CD8-positive, alpha-beta memory T cell (primary cell): ENCODE measurements around the gene ESR1. TPM values are rescaled to one million over a fixed set of nuclear protein-coding genes. Genes with fewer than 3 reads are reported as not detected.
A peak's percentile ranks its signal among the peaks of the same experiment; 100 is the strongest.

Experiments used
- CTCF ChIA-PET: fragments of 350-600 bp; sonication (Branson Sonifier 250); formaldehyde crosslinking; loops from one replicate; lab custom pipeline; 2021; ENCODE audit warnings: antibody characterized with exemption; lab: Charles Lee
- POLR2A ChIA-PET: fragments of 350-600 bp; sonication (Branson Sonifier 250); formaldehyde crosslinking; loops from one replicate; lab custom pipeline; 2021; ENCODE audit warnings: antibody characterized with exemption; lab: Charles Lee
- DNase-seq, 5 donors: peaks; one replicate each; pipeline versions ENCODE4 v3.0.0 to v3.0.0-alpha.2; 2020 to 2022; ENCODE audit warnings: mixed read lengths in 1 of 5
- H3K27ac ChIP-seq: one replicate; pipeline ENCODE4 v1.7.0; 2013; ENCODE audit warnings: low read depth, mild to moderate bottlenecking, low read length, moderate library complexity
- H3K27me3 ChIP-seq: 2 replicates; pipeline ENCODE4 v1.7.0; 2013; ENCODE audit warnings: low read length, mild to moderate bottlenecking; ENCODE audit not compliant: insufficient read depth, poor library complexity, severe bottlenecking
- H3K36me3 ChIP-seq: 2 replicates; pipeline ENCODE4 v1.7.0; 2013; ENCODE audit warnings: mild to moderate bottlenecking, low read length, moderate library complexity; ENCODE audit not compliant: insufficient read depth
- H3K4me1 ChIP-seq: 2 replicates; pipeline ENCODE4 v1.7.0; 2013; ENCODE audit warnings: mild to moderate bottlenecking, low read length, moderate library complexity; ENCODE audit not compliant: insufficient read depth
- H3K4me3 ChIP-seq: 2 replicates; pipeline ENCODE4 v1.7.0; 2013; ENCODE audit warnings: mild to moderate bottlenecking, low read length
- H3K9me3 ChIP-seq: 2 replicates; pipeline ENCODE4 v1.7.0; 2013; ENCODE audit warnings: mild to moderate bottlenecking, low read length
- H3K27ac Mint-ChIP-seq, 8 donors: one replicate each; pipeline ENCODE4 v1.8.0; 2020 to 2021; ENCODE audit warnings: mixed read lengths in 8 of 8, mild to moderate bottlenecking in 6 of 8, inconsistent platforms in 3 of 8, moderate library complexity in 3 of 8
- H3K27me3 Mint-ChIP-seq, 2 donors: one replicate each; pipeline ENCODE4 v1.8.0; 2020 to 2021; ENCODE audit warnings: mixed read lengths in 2 of 2, mild to moderate bottlenecking in 1 of 2, moderate library complexity in 1 of 2
- H3K36me3 Mint-ChIP-seq, 3 donors: one replicate each; pipeline ENCODE4 v1.8.0; 2020 to 2021; ENCODE audit warnings: mixed read lengths in 3 of 3, inconsistent platforms in 1 of 3, mild to moderate bottlenecking in 1 of 3
- H3K4me1 Mint-ChIP-seq, 3 donors: one replicate each; pipeline ENCODE4 v1.8.0; 2020 to 2021; ENCODE audit warnings: mixed read lengths in 3 of 3, inconsistent platforms in 1 of 3, mild to moderate bottlenecking in 1 of 3
- H3K4me3 Mint-ChIP-seq, 7 donors: one replicate each; pipeline ENCODE4 v1.8.0; 2020 to 2021; ENCODE audit warnings: mixed read lengths in 7 of 7, mild to moderate bottlenecking in 6 of 7, moderate library complexity in 4 of 7, inconsistent platforms in 2 of 7
- H3K9me3 Mint-ChIP-seq, 5 donors: one replicate each; pipeline ENCODE4 v1.8.0; 2020 to 2022; ENCODE audit warnings: mixed read lengths in 5 of 5, mild to moderate bottlenecking in 3 of 5, moderate library complexity in 2 of 5, inconsistent platforms in 1 of 5
- polyA plus RNA-seq: library from polyadenylated mRNA; unstranded; fragments of 300-500 nt; fragmentation: Illumina TruSeq; gene quantifications from one replicate; pipeline ENCODE4 v1.2.3, GENCODE V29; 2021
- total RNA-seq, 2 experiments: library from RNA; stranded (reverse); gene quantifications; one replicate each; pipeline ENCODE4 v1.2.3, GENCODE V29; 2021

The ESR1 gene
- total and polyA plus RNA-seq, 3 experiments from 2014 or later = 0.15 to 1.2 TPM; not detected in 1

DNA sequence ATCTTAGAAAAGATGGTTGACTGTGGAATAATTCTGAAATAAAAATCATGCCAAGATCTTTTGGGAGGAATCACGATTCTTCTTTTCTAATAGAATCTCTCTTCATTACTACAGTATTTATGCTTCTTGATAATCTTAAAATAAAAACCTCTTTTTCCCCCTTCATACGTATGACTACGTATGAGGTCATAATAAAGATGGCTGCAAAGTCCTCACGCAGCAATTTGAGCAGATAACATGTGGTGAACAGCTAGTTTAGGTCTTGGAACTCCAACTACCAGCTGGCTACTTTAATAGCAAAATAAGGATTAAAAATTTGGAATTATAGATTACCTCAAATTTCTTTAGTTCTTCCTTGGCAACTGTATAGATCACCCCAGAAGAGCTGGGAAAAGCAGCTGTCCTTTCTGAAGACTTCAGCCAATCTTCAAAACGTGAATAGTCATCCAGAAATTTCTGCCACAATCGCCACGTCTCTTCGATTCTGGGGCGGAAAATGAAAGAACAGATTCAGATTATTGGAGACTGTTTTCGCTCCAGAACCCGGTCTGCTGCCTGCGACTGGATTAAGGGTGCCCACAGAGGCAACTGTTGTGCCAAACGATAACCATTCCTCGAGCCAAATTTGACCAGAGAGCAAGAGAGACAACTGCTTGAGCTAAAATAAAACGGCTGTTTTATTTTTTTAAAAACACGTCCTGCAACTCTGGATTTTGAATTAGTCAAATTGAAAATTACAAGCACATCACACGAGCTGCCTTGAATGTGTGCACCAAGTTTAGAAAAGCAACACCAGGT, 347.3 kb downstream of the ESR1 start:
- H3K9me3 Mint-ChIP-seq = no peaks in the 10 kb centered on the region
- Histone ChIP-seq H3K4me1 (no peaks in the 10 kb centered on the region), H3K9me3 (no peaks in the 10 kb centered on the region), H3K36me3 (peaks cover 58% of the 10 kb centered on the region), H3K4me3 (no peak overlapping the region), H3K27me3 (no peaks in the 10 kb centered on the region), H3K27ac (no peak overlapping the region)
- POLR2A ChIA-PET = no interaction called here
- no peak overlapping the region for H3K4me3 Mint-ChIP-seq
- CTCF ChIA-PET = interaction anchor here (0.9 to 1.6 kb wide), 4 partner anchors 12 to 52 kb away, joined by 3 read pairs; no protein-coding TSS in a partner anchor
- H3K36me3 Mint-ChIP-seq = peaks cover 8 to 87% (median 28%) of the 10 kb centered on the region in 3 donors
- H3K4me1 Mint-ChIP-seq = peaks cover 0 to 5% (median 5%) of the 10 kb centered on the region in 3 donors
- DNase-seq = no peak
- no peaks in the 10 kb centered on the region for H3K27me3 Mint-ChIP-seq
- H3K27ac Mint-ChIP-seq = peak overlapping the region in 2 of 8 donors; percentile 7 to 23

DNA sequence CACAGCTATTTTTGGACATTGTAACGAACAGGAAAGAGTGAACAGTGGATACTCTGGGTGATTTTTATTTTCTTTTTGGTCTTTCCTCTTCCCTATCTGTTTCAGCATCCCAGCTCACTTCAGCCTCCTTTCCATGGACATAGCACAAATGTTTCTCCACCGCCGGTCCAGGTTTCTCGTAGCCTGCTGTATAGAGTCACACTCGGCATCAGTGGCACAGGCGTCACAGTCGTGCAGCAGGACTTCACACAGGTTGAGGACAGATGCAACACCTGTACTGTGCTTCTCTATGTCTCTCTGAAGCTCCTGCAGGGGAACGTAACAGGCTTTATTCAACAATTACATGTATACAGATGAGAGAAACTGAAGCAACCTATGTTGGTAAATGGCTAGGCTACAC, 348.3 kb downstream of the ESR1 start:
- Histone ChIP-seq H3K4me3 (no peak overlapping the region), H3K4me1 (no peaks in the 10 kb centered on the region), H3K9me3 (no peaks in the 10 kb centered on the region), H3K27ac (no peak overlapping the region), H3K27me3 (no peaks in the 10 kb centered on the region), H3K36me3 (peaks cover 48% of the 10 kb centered on the region)
- Mint-ChIP-seq H3K36me3 (peaks cover 8 to 84% (median 22%) of the 10 kb centered on the region in 3 donors), H3K9me3 (no peaks in the 10 kb centered on the region), H3K27ac (peak overlapping the region in 5 of 8 donors; percentile 15 to 90 (median 49)), H3K4me1 (peaks cover 6 to 12% (median 7%) of the 10 kb centered on the region in 3 donors), H3K27me3 (no peaks in the 10 kb centered on the region), H3K4me3 (no peak overlapping the region)
- no peak for DNase-seq
- ChIA-PET CTCF (interaction anchor here (0.6 to 1.6 kb wide), 3 partner anchors 24 to 51 kb away, joined by 3 read pairs; no protein-coding TSS in a partner anchor), POLR2A (no interaction called here)

- no peaks in the 10 kb centered on the region for H3K27me3 ChIP-seq
- Mint-ChIP-seq H3K4me3 (no peak overlapping the region), H3K4me1 (peaks cover 16 to 33% (median 32%) of the 10 kb centered on the region in 3 donors), H3K27me3 (no peaks in the 10 kb centered on the region), H3K27ac (peak overlapping the region in 7 of 8 donors; percentile 3 to 87 (median 56)), H3K36me3 (peaks cover 13 to 80% (median 25%) of the 10 kb centered on the region in 3 donors), H3K9me3 (no peaks in the 10 kb centered on the region)
- H3K4me3 ChIP-seq = no peak overlapping the region
- H3K4me1 ChIP-seq = no peaks in the 10 kb centered on the region
- H3K9me3 ChIP-seq = no peaks in the 10 kb centered on the region
- ChIA-PET POLR2A (no interaction called here), CTCF (no interaction called here)
- H3K27ac ChIP-seq = no peak overlapping the region
- H3K36me3 ChIP-seq = peaks cover 39% of the 10 kb centered on the region
- no peak for DNase-seq
Measured at GRCh38 chr6:152160346-152160745, 352.9 kb downstream of the ESR1 start.

DNA sequence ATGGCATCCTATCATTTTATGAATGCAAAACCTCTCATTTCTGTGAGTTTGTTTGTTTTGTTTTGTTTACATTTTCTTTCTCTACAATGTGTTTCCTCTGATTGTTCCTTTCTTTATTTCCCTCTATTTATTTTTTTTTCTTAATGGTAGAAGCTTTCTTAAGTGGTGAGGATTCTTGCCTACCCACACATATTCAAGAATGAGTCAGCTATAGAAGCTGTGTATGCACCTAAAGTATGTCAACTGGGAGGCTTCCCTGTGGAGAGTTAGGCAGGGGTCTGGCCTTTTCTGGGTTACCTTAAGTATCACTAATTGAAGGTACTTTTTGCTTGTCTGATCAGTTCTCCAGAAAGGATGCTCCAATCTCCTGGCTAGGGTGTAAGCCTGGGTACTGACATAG, 354.0 kb downstream of the ESR1 start:
- Mint-ChIP-seq H3K9me3 (no peaks in the 10 kb centered on the region), H3K4me3 (no peak overlapping the region), H3K27me3 (no peaks in the 10 kb centered on the region), H3K36me3 (peaks cover 5 to 79% (median 24%) of the 10 kb centered on the region in 3 donors), H3K4me1 (peaks cover 20 to 43% (median 41%) of the 10 kb centered on the region in 3 donors), H3K27ac (peak overlapping the region in 7 of 8 donors; percentile 8 to 85 (median 54))
- Histone ChIP-seq H3K36me3 (peaks cover 31% of the 10 kb centered on the region), H3K4me1 (no peaks in the 10 kb centered on the region), H3K27me3 (no peaks in the 10 kb centered on the region), H3K4me3 (no peak overlapping the region), H3K9me3 (no peaks in the 10 kb centered on the region), H3K27ac (no peak overlapping the region)
- ChIA-PET CTCF (no interaction called here), POLR2A (no interaction called here)
- no peak for DNase-seq

DNA sequence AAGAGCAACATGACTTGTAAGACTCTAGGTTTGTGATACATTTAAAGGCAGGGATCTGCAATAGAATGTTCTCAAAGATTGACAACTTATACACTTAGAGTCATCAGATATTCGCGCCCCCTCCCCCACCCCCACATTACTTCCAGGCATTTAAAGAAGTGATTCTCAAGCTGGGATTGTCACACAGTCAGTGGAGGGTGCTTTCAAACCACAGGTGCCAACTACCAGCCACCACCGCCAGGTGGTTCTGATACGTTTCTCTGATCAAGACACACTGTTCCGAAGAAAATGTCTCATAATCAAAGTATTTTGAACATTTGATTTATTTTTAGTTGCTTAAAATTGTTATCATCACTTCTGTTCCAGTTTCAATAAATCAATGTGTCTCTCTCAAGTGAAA, 357.5 kb downstream of the ESR1 start:
- Histone ChIP-seq H3K36me3 (peaks cover 44% of the 10 kb centered on the region), H3K4me1 (peaks cover under 1% of the 10 kb centered on the region), H3K27me3 (no peaks in the 10 kb centered on the region), H3K27ac (no peak overlapping the region), H3K4me3 (no peak overlapping the region), H3K9me3 (no peaks in the 10 kb centered on the region)
- peaks cover 28 to 57% (median 55%) of the 10 kb centered on the region in 3 donors for H3K4me1 Mint-ChIP-seq
- no peaks in the 10 kb centered on the region for H3K27me3 Mint-ChIP-seq
- no peaks in the 10 kb centered on the region for H3K9me3 Mint-ChIP-seq
- peak overlapping the region in 1 of 8 donors; percentile 23 for H3K27ac Mint-ChIP-seq
- H3K36me3 Mint-ChIP-seq = peaks cover 16 to 77% (median 25%) of the 10 kb centered on the region in 3 donors
- ChIA-PET CTCF (no interaction called here), POLR2A (no interaction called here)
- DNase-seq = no peak
- no peak overlapping the region for H3K4me3 Mint-ChIP-seq

- Mint-ChIP-seq H3K27ac (peak overlapping the region in 2 of 8 donors; percentile 17 to 22), H3K9me3 (no peaks in the 10 kb centered on the region), H3K36me3 (peaks cover 24 to 83% (median 34%) of the 10 kb centered on the region in 3 donors), H3K27me3 (no peaks in the 10 kb centered on the region), H3K4me3 (no peak overlapping the region), H3K4me1 (peaks cover 42 to 65% (median 62%) of the 10 kb centered on the region in 3 donors)
- H3K36me3 ChIP-seq = peaks cover 47% of the 10 kb centered on the region
- H3K27ac ChIP-seq = no peak overlapping the region
- H3K4me1 ChIP-seq = peaks cover 14% of the 10 kb centered on the region
- DNase-seq = no peak
- H3K27me3 ChIP-seq = no peaks in the 10 kb centered on the region
- CTCF ChIA-PET = no interaction called here
- no peaks in the 10 kb centered on the region for H3K9me3 ChIP-seq
- no peak overlapping the region for H3K4me3 ChIP-seq
- POLR2A ChIA-PET = no interaction called here
Measured at GRCh38 chr6:152166497-152166896, 359.0 kb downstream of the ESR1 start.

- H3K27me3 ChIP-seq = no peaks in the 10 kb centered on the region
- no peak overlapping the region for H3K27ac ChIP-seq
- Mint-ChIP-seq H3K9me3 (no peaks in the 10 kb centered on the region), H3K27ac (peak overlapping the region in 1 of 8 donors; percentile 22), H3K4me3 (no peak overlapping the region), H3K36me3 (peaks cover 24 to 79% (median 34%) of the 10 kb centered on the region in 3 donors), H3K4me1 (peaks cover 46 to 65% (median 62%) of the 10 kb centered on the region in 3 donors), H3K27me3 (no peaks in the 10 kb centered on the region)
- ChIA-PET POLR2A (no interaction called here), CTCF (interaction anchor here (0.8 kb wide), 1 partner anchor 134 kb away, joined by 3 read pairs; no protein-coding TSS in a partner anchor)
- peaks cover 18% of the 10 kb centered on the region for H3K4me1 ChIP-seq
- H3K4me3 ChIP-seq = no peak overlapping the region
- no peak for DNase-seq
- H3K36me3 ChIP-seq = peaks cover 45% of the 10 kb centered on the region
- H3K9me3 ChIP-seq = no peaks in the 10 kb centered on the region
Measured at GRCh38 chr6:152166897-152167296, 359.4 kb downstream of the ESR1 start.
